Chondrocyte (in vitro differentiated cells): ENCODE data around the gene PDE2A. TPM values are rescaled to one million over a fixed set of nuclear protein-coding genes. Genes with fewer than 3 reads are reported as not detected.

ENCODE experiments used
- DNase-seq: peaks from one replicate; pipeline ENCODE4 v3.0.0; 2021; ENCODE audit warnings: mixed read lengths, low spot score
- H3K27ac Mint-ChIP-seq: one replicate; pipeline ENCODE4 v1.8.0; 2021; ENCODE audit warnings: mild to moderate bottlenecking, moderate library complexity, mixed read lengths; ENCODE audit not compliant: unreplicated experiment
- H3K27me3 Mint-ChIP-seq: 2 replicates; pipeline ENCODE4 v1.8.0; 2021; ENCODE audit warnings: low read depth, mixed read lengths
- H3K36me3 Mint-ChIP-seq: 2 replicates; pipeline ENCODE4 v1.8.0; 2021; ENCODE audit warnings: low read depth, mixed read lengths
- H3K4me1 Mint-ChIP-seq: 2 replicates; pipeline ENCODE4 v1.8.0; 2021; ENCODE audit warnings: low read depth, mild to moderate bottlenecking, mixed read lengths
- H3K4me3 Mint-ChIP-seq: one replicate; pipeline ENCODE4 v1.8.0; 2021; ENCODE audit warnings: mild to moderate bottlenecking, moderate library complexity, mixed read lengths; ENCODE audit not compliant: unreplicated experiment
- H3K9me3 Mint-ChIP-seq: 2 replicates; pipeline ENCODE4 v1.8.0; 2021; ENCODE audit warnings: low read depth, mixed read lengths
- total RNA-seq: library from RNA; stranded (reverse); gene quantifications from 3 replicates; pipeline ENCODE4 v1.2.1, GENCODE V29; 2021
- TF ChIP-seq, protein P1 (sequence below): fragments of 200-600 bp; sonication (generic); IDR thresholded peaks from 2 replicates; pipeline ENCODE4 v1.5.0; 2021; ENCODE audit warnings: antibody characterized with exemption, mild to moderate bottlenecking, moderate library complexity

PDE2A gene
- total RNA-seq, 1 donor from 2014 or later: not detected

DNA sequence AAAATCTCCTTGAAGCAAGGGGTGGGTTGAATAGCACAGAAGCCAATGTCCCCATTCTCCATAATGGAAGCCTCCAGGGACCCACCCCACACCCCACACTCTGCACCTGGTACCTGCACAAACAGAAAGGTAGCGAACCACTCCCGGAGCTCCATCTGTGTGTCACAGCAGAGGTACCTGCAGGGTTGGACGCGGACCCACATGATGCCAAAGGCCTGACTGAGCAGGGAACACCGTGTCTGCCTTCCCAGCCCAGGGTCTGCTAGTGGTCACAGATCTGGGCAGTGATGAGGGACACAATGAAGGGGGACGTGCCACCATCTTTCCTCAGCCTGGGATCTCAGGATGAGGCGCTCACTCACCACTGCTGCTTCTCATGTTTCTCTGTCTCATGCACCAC is 13.1 kb upstream of the PDE2A start:
- TF ChIP-seq, protein P1, sequence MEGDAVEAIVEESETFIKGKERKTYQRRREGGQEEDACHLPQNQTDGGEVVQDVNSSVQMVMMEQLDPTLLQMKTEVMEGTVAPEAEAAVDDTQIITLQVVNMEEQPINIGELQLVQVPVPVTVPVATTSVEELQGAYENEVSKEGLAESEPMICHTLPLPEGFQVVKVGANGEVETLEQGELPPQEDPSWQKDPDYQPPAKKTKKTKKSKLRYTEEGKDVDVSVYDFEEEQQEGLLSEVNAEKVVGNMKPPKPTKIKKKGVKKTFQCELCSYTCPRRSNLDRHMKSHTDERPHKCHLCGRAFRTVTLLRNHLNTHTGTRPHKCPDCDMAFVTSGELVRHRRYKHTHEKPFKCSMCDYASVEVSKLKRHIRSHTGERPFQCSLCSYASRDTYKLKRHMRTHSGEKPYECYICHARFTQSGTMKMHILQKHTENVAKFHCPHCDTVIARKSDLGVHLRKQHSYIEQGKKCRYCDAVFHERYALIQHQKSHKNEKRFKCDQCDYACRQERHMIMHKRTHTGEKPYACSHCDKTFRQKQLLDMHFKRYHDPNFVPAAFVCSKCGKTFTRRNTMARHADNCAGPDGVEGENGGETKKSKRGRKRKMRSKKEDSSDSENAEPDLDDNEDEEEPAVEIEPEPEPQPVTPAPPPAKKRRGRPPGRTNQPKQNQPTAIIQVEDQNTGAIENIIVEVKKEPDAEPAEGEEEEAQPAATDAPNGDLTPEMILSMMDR: no peak
- no peak for DNase-seq
- H3K27me3 Mint-ChIP-seq: no peaks in the 10 kb centered on the region
- H3K4me1 Mint-ChIP-seq: peaks cover 10% of the 10 kb centered on the region
- H3K27ac Mint-ChIP-seq: no peak overlapping the region
- peaks cover 17% of the 10 kb centered on the region for H3K36me3 Mint-ChIP-seq
- H3K9me3 Mint-ChIP-seq: no peaks in the 10 kb centered on the region
- H3K4me3 Mint-ChIP-seq: no peak overlapping the region

DNA sequence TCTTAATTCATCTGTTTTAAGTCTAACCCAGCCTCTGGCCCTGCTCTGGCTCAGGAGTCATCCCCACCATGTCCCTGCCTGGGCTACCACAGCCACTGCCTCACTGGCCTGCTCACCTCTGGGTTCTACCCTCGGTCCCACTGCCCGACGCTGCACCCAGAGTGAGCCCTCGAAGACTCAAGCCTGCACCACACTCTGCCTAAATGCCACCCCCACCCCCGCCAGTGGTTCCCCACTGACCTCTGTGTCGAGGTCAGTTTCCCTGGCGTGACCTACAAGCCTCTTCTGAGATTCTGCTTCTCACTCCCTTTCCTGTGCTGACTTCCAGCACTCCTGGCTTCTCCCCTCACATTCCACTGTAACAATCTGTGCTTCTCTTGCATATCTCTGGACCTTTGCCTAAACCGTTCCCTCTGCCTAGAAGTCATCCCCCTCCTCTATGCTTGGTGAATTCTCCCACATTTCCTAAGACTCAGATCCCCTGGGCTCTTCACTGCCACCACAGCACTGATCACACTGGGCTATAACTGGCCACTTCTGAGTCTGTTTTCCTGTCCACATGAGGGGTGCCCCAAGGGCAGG is 12.5 kb upstream of the PDE2A start:
- Mint-ChIP-seq H3K36me3 (peaks cover 17% of the 10 kb centered on the region), H3K27me3 (peaks cover under 1% of the 10 kb centered on the region), H3K4me3 (no peak overlapping the region), H3K4me1 (peaks cover 10% of the 10 kb centered on the region), H3K9me3 (no peaks in the 10 kb centered on the region), H3K27ac (peak overlapping the region; percentile 49)
- DNase-seq: no peak
- TF ChIP-seq, protein P1: no peak

DNA sequence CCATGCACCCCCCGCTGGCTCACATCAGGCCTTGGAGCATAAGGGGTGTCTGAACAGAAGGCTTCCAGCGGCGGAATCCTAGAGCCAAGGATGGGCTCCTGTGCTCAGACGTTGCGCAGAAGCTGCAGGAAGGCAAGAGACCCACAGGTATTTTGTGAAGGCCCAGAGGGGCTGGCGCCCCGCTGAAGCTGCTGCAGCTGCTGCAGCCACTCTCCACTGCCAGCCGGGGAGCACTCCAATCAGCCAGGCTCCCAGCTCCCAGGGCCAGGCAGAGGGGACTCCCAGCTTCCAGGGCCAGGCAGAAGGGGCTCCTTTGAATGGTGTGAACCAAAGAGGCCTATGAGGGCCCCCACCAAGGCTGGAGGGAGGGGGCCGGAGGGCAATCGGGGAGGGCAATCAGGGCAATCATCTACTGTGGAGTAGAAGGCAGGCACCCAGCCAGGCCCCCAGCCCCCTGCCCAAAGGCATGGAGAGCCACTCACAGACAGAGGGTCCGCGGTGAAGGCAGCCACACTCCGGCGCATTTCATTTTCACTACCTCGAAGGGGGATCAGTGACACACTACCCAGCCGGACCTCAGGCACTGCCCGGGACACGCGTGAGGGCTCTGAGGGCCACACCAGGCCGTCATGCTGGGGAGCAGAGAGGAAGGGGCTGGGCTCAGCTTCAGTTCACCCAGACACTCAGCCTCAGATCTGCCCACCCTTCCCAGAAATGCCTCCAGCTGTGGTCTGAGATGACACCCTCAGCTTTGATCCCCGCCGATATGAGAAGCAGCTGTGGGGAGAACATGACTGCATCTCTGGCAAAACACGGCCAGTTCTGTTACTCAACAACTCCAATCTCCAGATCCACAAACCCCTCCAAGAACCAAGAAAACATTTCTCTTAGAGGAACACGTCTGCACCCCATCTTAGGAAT is 11.6 kb upstream of the PDE2A start:
- peaks cover 8% of the 10 kb centered on the region for H3K27me3 Mint-ChIP-seq
- H3K4me1 Mint-ChIP-seq: peaks cover 10% of the 10 kb centered on the region
- TF ChIP-seq, protein P1: no peak
- no peaks in the 10 kb centered on the region for H3K9me3 Mint-ChIP-seq
- no peak for DNase-seq
- no peak overlapping the region for H3K4me3 Mint-ChIP-seq
- peaks cover 14% of the 10 kb centered on the region for H3K36me3 Mint-ChIP-seq
- H3K27ac Mint-ChIP-seq: no peak overlapping the region

DNA sequence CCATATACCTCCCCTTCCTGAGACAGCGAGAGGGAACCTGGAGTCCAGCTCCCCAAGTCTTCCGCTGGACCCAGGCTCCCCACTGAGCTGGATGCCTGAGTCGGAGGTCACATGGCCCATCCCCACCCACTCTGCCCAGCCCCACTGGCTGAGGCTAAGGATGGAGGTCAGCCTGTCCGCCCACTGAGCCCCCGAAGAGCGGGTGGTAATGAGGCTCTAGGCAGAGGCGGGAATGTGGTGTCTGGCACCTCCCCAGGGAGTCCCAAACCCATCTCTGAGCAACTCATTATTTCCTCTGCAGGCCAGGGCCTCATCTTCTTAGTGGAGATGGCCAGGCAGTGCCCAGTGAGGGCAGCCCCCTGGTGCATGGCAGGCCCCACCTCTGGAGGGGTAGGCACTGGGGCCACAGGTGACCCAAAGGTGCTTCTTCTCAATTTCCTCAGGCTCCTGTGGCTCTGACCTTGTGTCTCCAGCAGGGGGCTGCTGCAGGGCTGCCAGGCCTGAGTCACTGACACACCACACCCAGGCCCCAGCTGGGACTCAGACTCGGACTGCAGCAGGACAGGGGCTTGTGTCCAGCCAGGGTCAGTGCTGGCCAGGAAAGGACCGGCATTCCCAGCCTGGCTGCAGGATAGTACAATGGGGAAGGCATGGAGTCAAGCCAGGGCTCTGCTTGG is 10.2 kb upstream of the PDE2A start:
- no peaks in the 10 kb centered on the region for H3K9me3 Mint-ChIP-seq
- DNase-seq: no peak
- H3K27me3 Mint-ChIP-seq: peaks cover 22% of the 10 kb centered on the region
- no peak overlapping the region for H3K4me3 Mint-ChIP-seq
- H3K36me3 Mint-ChIP-seq: peaks cover 8% of the 10 kb centered on the region
- H3K27ac Mint-ChIP-seq: no peak overlapping the region
- TF ChIP-seq, protein P1: peak; percentile 72
- H3K4me1 Mint-ChIP-seq: peaks cover 10% of the 10 kb centered on the region

DNA sequence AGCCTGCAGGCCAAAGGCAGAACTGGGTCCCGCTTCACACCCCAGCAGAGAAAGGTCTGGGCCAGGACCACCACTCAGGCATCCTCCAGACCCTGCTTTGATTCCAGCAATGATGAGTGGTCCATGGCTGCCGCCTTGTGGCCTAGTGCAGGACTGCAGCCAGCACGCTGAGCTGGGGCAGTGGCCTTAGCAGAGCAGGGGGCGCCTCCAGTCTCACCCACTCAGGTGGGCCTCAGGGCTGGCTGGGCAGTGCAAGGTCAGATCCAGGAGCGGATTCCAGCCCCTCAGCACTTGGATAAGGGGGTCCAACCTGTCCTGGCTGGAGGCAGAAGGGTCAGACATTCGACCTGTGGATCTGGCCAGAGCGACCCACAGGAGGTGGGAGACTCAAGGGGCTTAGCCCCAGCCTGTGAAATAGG is 9.6 kb upstream of the PDE2A start:
- Mint-ChIP-seq H3K9me3 (no peaks in the 10 kb centered on the region), H3K27ac (no peak overlapping the region), H3K36me3 (peaks cover 8% of the 10 kb centered on the region), H3K27me3 (peaks cover 27% of the 10 kb centered on the region), H3K4me1 (peaks cover 10% of the 10 kb centered on the region), H3K4me3 (no peak overlapping the region)
- DNase-seq: no peak
- TF ChIP-seq, protein P1: peak; percentile 84
